ENCODE measurements around the gene NIN.

- TF ChIP-seq, protein P1, sequence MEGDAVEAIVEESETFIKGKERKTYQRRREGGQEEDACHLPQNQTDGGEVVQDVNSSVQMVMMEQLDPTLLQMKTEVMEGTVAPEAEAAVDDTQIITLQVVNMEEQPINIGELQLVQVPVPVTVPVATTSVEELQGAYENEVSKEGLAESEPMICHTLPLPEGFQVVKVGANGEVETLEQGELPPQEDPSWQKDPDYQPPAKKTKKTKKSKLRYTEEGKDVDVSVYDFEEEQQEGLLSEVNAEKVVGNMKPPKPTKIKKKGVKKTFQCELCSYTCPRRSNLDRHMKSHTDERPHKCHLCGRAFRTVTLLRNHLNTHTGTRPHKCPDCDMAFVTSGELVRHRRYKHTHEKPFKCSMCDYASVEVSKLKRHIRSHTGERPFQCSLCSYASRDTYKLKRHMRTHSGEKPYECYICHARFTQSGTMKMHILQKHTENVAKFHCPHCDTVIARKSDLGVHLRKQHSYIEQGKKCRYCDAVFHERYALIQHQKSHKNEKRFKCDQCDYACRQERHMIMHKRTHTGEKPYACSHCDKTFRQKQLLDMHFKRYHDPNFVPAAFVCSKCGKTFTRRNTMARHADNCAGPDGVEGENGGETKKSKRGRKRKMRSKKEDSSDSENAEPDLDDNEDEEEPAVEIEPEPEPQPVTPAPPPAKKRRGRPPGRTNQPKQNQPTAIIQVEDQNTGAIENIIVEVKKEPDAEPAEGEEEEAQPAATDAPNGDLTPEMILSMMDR (IDR thresholded peaks at IDR 0.05 in 8 of 11, conservative IDR thresholded peaks at IDR 0.05 in 3 of 11) = no peak
- no peak for TF ChIP-seq POLR2A (IDR thresholded peaks at IDR 0.05)
- no peak for TF ChIP-seq POLR2AphosphoS5 (IDR thresholded peaks at IDR 0.05)
Measured at GRCh38 chr14:50834802-50835276, 3.9 kb upstream of the NIN start.
